ENCODE results near the gene MAPKAPK2.

DNA sequence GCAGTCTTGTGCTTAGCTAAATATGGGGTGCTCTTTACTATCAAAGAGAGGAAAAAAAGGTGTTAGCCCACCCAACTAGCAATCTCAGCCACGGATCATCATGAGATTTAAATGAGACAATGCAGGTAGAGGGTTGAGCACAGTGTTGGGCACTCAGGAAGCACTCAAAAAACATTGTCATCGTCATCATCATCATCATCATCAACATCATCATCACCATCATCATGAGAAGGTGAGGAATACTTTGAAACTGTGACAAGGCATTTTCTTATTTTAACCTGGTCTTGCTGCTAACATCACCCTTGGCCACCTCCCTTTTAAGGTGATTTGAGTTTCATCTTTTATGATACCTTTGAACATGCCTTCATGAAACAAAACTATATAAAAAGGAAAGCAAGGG is 3.3 kb upstream of the MAPKAPK2 start:
- TF ChIP-seq, protein P1, sequence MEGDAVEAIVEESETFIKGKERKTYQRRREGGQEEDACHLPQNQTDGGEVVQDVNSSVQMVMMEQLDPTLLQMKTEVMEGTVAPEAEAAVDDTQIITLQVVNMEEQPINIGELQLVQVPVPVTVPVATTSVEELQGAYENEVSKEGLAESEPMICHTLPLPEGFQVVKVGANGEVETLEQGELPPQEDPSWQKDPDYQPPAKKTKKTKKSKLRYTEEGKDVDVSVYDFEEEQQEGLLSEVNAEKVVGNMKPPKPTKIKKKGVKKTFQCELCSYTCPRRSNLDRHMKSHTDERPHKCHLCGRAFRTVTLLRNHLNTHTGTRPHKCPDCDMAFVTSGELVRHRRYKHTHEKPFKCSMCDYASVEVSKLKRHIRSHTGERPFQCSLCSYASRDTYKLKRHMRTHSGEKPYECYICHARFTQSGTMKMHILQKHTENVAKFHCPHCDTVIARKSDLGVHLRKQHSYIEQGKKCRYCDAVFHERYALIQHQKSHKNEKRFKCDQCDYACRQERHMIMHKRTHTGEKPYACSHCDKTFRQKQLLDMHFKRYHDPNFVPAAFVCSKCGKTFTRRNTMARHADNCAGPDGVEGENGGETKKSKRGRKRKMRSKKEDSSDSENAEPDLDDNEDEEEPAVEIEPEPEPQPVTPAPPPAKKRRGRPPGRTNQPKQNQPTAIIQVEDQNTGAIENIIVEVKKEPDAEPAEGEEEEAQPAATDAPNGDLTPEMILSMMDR (IDR thresholded peaks at IDR 0.05) = no peak
- TF ChIP-seq POLR2AphosphoS5 (IDR thresholded peaks at IDR 0.05) = no peak
